ENCODE data around the gene SCLT1.

SCLT1 gene

GRCh38 chr4:128840711-128841318 is 252.5 kb downstream of the SCLT1 start:
- no peak for DNase-seq (ENCODE audit: low spot score)

DNA sequence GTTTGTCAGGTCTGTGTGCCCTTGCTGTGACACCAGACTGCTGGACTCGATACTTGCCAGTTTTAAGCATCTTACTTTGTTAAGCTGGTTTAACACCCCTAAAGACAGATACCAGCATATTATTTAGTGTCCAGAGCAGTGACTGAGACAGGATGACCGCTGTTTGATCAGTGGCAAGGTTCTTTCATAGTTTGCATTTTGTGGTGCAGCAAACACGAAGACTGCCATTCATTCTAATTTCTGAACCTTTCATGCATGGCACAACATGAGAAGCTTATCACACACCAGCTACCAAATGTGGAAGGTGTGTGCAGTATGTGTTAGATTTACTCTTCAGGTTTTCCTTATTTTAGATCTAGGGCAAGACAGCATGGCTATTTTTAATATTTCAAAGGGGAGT is 255.7 kb downstream of the SCLT1 start:
- DNase-seq (ENCODE audit: low spot score), result peak; percentile 30

- DNase-seq (ENCODE audit: low spot score), result no peak
Measured at GRCh38 chr4:128837198-128837597, 256.1 kb downstream of the SCLT1 start.

DNA sequence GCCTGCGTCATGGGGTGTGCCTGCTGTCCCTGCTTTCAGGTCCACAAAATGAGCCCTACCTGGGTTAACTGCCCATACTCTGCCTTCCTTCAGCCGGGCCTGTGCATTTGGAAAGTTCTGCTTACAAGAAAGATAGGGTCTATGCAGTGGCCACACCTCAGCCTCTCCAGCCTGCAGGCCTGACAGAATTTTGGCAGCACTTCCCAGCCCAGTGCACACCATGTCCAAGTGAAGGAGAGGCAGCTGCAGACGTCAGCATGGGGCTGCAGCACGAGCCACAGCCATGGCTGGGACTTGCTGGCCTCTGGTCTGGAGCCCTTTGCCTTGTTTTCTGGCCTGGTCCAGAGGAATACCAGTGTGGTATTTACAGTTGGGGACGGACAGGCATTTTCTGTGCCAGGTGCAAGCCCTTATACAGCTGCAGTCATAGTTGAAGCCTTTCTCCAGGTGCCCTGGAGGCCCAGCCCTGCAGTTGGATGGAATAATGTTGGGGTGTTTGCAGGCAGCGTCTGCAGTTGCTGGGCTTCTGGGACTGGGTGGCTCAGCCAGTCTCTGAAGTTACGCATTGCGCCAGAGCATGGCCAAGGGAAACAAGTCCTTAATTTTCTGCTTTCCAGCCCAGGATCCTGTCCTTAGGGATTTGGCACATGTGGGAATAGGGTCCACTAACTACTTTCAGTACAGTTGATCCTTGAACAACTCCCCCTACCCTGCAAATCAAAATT is 257.7 kb downstream of the SCLT1 start:
- DNase-seq (ENCODE audit: low spot score), result no peak
